Measurements from ENCODE around the gene ANKS1B. TPM values are rescaled to one million over a fixed set of nuclear protein-coding genes. Genes with fewer than 3 reads are reported as not detected.

Gene ANKS1B
- total and polyA plus RNA-seq, 2 experiments from 2014 or later = 1.8 to 1.9 TPM

DNA sequence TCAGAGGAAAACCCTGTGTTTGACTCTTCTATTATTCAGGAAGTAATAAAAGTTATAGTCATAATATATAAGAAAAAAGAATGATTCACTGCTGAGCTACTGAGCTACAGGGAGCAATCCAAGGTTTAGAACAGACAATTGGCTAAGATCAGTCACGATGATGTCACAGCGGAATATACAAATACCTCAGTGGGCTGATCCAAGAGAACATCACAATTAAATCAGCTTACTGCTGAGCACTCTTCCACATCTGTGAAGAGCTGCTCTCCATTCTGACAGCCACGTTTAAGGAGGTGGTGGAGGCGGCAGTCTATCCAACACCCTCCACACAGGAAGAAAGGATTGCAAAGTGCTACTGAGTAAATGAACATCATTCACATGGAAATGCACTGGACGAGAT lies 1068.6 kb downstream of the ANKS1B start:
- H3K27me3 ChIP-seq = no peaks in the 10 kb centered on the region
- H3K4me1 ChIP-seq (ENCODE audit: low read depth) = no peaks in the 10 kb centered on the region
- no peak for TF ChIP-seq CTCF (IDR thresholded peaks at IDR 0.05; ENCODE audit: low read depth, low read length)
- no peaks in the 10 kb centered on the region for H3K9me3 ChIP-seq (ENCODE audit: low read depth)
- DNase-seq (ENCODE audit: low read depth in 1 of 2, low spot score in 1 of 2) = no peak
- no peak overlapping the region for H3K27ac ChIP-seq
- H3K36me3 ChIP-seq = no peaks in the 10 kb centered on the region
- H3K4me3 ChIP-seq = no peak overlapping the region

GRCh38 chr12:98912401-98912974 lies 1072.2 kb downstream of the ANKS1B start:
- no peak for DNase-seq (ENCODE audit: low read depth in 1 of 2, low spot score in 1 of 2)
- Histone ChIP-seq H3K36me3 (no peaks in the 10 kb centered on the region), H3K27ac (no peak overlapping the region), H3K4me3 (no peak overlapping the region), H3K27me3 (no peaks in the 10 kb centered on the region), H3K9me3 (ENCODE audit: low read depth) (no peaks in the 10 kb centered on the region), H3K4me1 (ENCODE audit: low read depth) (no peaks in the 10 kb centered on the region)
- TF ChIP-seq CTCF (IDR thresholded peaks at IDR 0.05; ENCODE audit: low read depth, low read length) = no peak

DNA sequence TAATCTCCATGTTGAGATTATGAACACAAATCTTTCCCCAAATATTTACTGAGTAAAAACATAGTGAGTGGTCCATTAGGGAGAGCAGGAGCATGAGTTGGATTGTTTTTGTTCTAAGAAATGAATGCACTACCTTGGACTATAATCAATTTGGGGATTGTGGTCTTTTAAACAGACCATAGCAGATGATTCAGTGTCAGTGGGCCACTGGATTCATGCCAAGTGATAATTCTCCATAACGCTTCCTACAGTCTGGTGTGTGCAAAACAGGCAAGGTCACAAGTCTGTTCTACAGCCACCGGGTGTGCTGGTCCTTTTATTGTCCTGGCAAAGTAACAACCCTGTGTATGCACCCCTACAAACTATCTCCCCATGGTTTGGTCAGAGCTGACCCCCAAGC lies 1073.3 kb downstream of the ANKS1B start:
- TF ChIP-seq CTCF (IDR thresholded peaks at IDR 0.05; ENCODE audit: low read depth, low read length) = no peak
- no peaks in the 10 kb centered on the region for H3K9me3 ChIP-seq (ENCODE audit: low read depth)
- no peaks in the 10 kb centered on the region for H3K36me3 ChIP-seq
- H3K4me1 ChIP-seq (ENCODE audit: low read depth) = no peaks in the 10 kb centered on the region
- H3K27ac ChIP-seq = no peak overlapping the region
- H3K27me3 ChIP-seq = no peaks in the 10 kb centered on the region
- no peak overlapping the region for H3K4me3 ChIP-seq
- DNase-seq (ENCODE audit: low read depth in 1 of 2, low spot score in 1 of 2) = no peak

DNA sequence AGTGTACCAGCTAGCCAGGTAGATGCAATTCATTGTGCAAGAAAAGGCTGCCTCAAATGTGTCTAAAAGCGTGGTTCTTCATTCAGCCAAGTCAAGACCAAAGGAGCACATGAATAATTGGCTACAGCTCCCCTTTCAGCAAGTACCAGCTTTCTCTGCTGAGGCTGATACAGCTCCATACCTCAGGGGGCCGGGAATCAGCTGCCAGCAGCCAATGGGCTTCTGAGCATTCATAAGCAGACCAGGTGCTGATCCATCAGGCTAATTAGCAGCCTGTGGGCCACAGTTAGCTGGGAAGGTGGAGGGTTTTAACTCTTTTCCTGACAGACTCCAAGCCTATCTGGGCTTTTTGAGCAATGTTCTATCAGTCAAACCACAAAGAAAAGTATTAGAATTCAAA lies 1075.0 kb downstream of the ANKS1B start:
- no peaks in the 10 kb centered on the region for H3K36me3 ChIP-seq
- no peak for TF ChIP-seq CTCF (IDR thresholded peaks at IDR 0.05; ENCODE audit: low read depth, low read length)
- H3K9me3 ChIP-seq (ENCODE audit: low read depth) = no peaks in the 10 kb centered on the region
- H3K27me3 ChIP-seq = no peaks in the 10 kb centered on the region
- no peak for DNase-seq (ENCODE audit: low read depth in 1 of 2, low spot score in 1 of 2)
- no peak overlapping the region for H3K27ac ChIP-seq
- no peaks in the 10 kb centered on the region for H3K4me1 ChIP-seq (ENCODE audit: low read depth)
- no peak overlapping the region for H3K4me3 ChIP-seq

- H3K27ac ChIP-seq = no peak overlapping the region
- no peaks in the 10 kb centered on the region for H3K9me3 ChIP-seq (ENCODE audit: low read depth)
- no peak for TF ChIP-seq CTCF (IDR thresholded peaks at IDR 0.05; ENCODE audit: low read depth, low read length)
- H3K4me3 ChIP-seq = no peak overlapping the region
- DNase-seq (ENCODE audit: low read depth in 1 of 2, low spot score in 1 of 2) = no peak
- H3K36me3 ChIP-seq = no peaks in the 10 kb centered on the region
- no peaks in the 10 kb centered on the region for H3K4me1 ChIP-seq (ENCODE audit: low read depth)
- no peaks in the 10 kb centered on the region for H3K27me3 ChIP-seq
Measured at GRCh38 chr12:98908866-98909265, 1075.9 kb downstream of the ANKS1B start.

GRCh38 chr12:98903875-98904274 lies 1080.9 kb downstream of the ANKS1B start:
- no peak for TF ChIP-seq CTCF (IDR thresholded peaks at IDR 0.05; ENCODE audit: low read depth, low read length)
- H3K9me3 ChIP-seq (ENCODE audit: low read depth) = no peaks in the 10 kb centered on the region
- H3K27ac ChIP-seq = no peak overlapping the region
- H3K4me3 ChIP-seq = no peak overlapping the region
- DNase-seq (ENCODE audit: low read depth in 1 of 2, low spot score in 1 of 2) = no peak
- H3K4me1 ChIP-seq (ENCODE audit: low read depth) = no peaks in the 10 kb centered on the region
- H3K36me3 ChIP-seq = no peaks in the 10 kb centered on the region
- H3K27me3 ChIP-seq = no peaks in the 10 kb centered on the region
